ENCODE results near the gene MTA1. TPM values are rescaled to one million over a fixed set of nuclear protein-coding genes. Genes with fewer than 3 reads are reported as not detected.

The MTA1 gene
- total and polyA plus RNA-seq, 4 donors: 16.9 to 111 (median 78.4) TPM

DNA sequence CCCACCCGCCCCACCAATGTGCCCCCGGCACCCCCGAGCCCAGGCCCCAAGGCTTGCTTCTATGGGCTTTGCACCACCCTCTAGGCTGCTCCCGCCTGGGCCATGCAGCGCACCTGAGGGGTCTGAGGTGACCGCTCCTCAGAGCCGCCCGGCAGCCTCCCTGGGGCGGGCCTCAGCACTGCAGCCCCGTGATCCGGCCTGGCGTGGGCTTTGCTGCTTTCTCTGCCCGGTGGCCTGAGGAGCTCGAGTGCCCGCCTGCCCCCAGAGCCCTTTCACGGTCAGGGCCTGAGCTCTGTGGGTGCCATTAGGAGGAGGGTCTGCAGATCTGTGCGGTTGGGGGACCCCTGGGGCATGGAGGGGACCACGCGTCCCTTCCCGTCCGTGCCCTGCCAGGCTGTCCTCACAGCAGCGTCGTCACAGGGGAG, 6.2 kb downstream of the MTA1 start:
- Histone ChIP-seq H3K4me1 (ENCODE audit: control insufficient read depth in 1 of 2, insufficient read depth in 2 of 2, low read length in 2 of 2) (no peaks in the 10 kb centered on the region), H3K4me3 (ENCODE audit: low read length in 2 of 2) (no peak overlapping the region), H3K27me3 (ENCODE audit: control insufficient read depth in 1 of 2, insufficient read depth in 2 of 2, low read length in 1 of 2) (no peaks in the 10 kb centered on the region), H3K27ac (ENCODE audit: low read depth in 1 of 2, low read length in 2 of 2) (no peak overlapping the region), H3K36me3 (ENCODE audit: control insufficient read depth in 1 of 2, insufficient read depth in 2 of 2, low read length in 1 of 2) (no peaks in the 10 kb centered on the region), H3K9me3 (ENCODE audit: control insufficient read depth, low read length) (no peaks in the 10 kb centered on the region)
- intact Hi-C loops (cut with DNase I): no loop called here
- WGBS, 2 donors: 93 to 96% methylated on average over 18 to 23 of the region's 23 CpGs
- DNase-seq (no peak), ATAC-seq (ENCODE audit: low FRiP score) (no peak)

GRCh38 chr14:105426416-105427130, 6.9 kb downstream of the MTA1 start:
- ATAC-seq (ENCODE audit: low FRiP score) (no peak), DNase-seq (peak in 1 of 2 donors; percentile 75)
- Histone ChIP-seq H3K36me3 (ENCODE audit: control insufficient read depth in 1 of 2, insufficient read depth in 2 of 2, low read length in 1 of 2) (no peaks in the 10 kb centered on the region), H3K27me3 (ENCODE audit: control insufficient read depth in 1 of 2, insufficient read depth in 2 of 2, low read length in 1 of 2) (no peaks in the 10 kb centered on the region), H3K4me1 (ENCODE audit: control insufficient read depth in 1 of 2, insufficient read depth in 2 of 2, low read length in 2 of 2) (no peaks in the 10 kb centered on the region), H3K27ac (ENCODE audit: low read depth in 1 of 2, low read length in 2 of 2) (no peak overlapping the region), H3K4me3 (ENCODE audit: low read length in 2 of 2) (no peak overlapping the region), H3K9me3 (ENCODE audit: control insufficient read depth, low read length) (no peaks in the 10 kb centered on the region)
- WGBS, 2 donors: 96% methylated on average over 19 to 21 of the region's 21 CpGs
- intact Hi-C loops (cut with DNase I): no loop called here

- 96 to 97% methylated on average over 10 of the region's 10 CpGs for WGBS, 2 donors
- Histone ChIP-seq H3K4me1 (ENCODE audit: control insufficient read depth in 1 of 2, insufficient read depth in 2 of 2, low read length in 2 of 2) (no peaks in the 10 kb centered on the region), H3K27me3 (ENCODE audit: control insufficient read depth in 1 of 2, insufficient read depth in 2 of 2, low read length in 1 of 2) (no peaks in the 10 kb centered on the region), H3K9me3 (ENCODE audit: control insufficient read depth, low read length) (no peaks in the 10 kb centered on the region), H3K4me3 (ENCODE audit: low read length in 2 of 2) (no peak overlapping the region), H3K36me3 (ENCODE audit: control insufficient read depth in 1 of 2, insufficient read depth in 2 of 2, low read length in 1 of 2) (no peaks in the 10 kb centered on the region), H3K27ac (ENCODE audit: low read depth in 1 of 2, low read length in 2 of 2) (no peak overlapping the region)
- intact Hi-C loops (cut with DNase I): no loop called here
- no peak for ATAC-seq (ENCODE audit: low FRiP score)
- no peak for DNase-seq
Measured at GRCh38 chr14:105427412-105427811, 7.8 kb downstream of the MTA1 start.

- no peaks in the 10 kb centered on the region for H3K27me3 ChIP-seq (ENCODE audit: control insufficient read depth in 1 of 2, insufficient read depth in 2 of 2, low read length in 1 of 2)
- intact Hi-C loops (cut with DNase I): no loop called here
- no peak overlapping the region for H3K4me3 ChIP-seq (ENCODE audit: low read length in 2 of 2)
- DNase-seq (peak in 1 of 2 donors; percentile 59), ATAC-seq (ENCODE audit: low FRiP score) (no peak)
- no peaks in the 10 kb centered on the region for H3K9me3 ChIP-seq (ENCODE audit: control insufficient read depth, low read length)
- H3K4me1 ChIP-seq (ENCODE audit: control insufficient read depth in 1 of 2, insufficient read depth in 2 of 2, low read length in 2 of 2): no peaks in the 10 kb centered on the region
- no peak overlapping the region for H3K27ac ChIP-seq (ENCODE audit: low read depth in 1 of 2, low read length in 2 of 2)
- WGBS, 2 donors: 91 to 94% methylated on average over 9 of the region's 9 CpGs
- H3K36me3 ChIP-seq (ENCODE audit: control insufficient read depth in 1 of 2, insufficient read depth in 2 of 2, low read length in 1 of 2): no peaks in the 10 kb centered on the region
Measured at GRCh38 chr14:105427936-105428485, 8.4 kb downstream of the MTA1 start.

- H3K4me3 ChIP-seq (ENCODE audit: low read length in 2 of 2): no peak overlapping the region
- no peak overlapping the region for H3K27ac ChIP-seq (ENCODE audit: low read depth in 1 of 2, low read length in 2 of 2)
- DNase-seq (no peak), ATAC-seq (ENCODE audit: low FRiP score) (no peak)
- intact Hi-C loops (cut with DNase I): no loop called here
- no peaks in the 10 kb centered on the region for H3K27me3 ChIP-seq (ENCODE audit: control insufficient read depth in 1 of 2, insufficient read depth in 2 of 2, low read length in 1 of 2)
- no peaks in the 10 kb centered on the region for H3K36me3 ChIP-seq (ENCODE audit: control insufficient read depth in 1 of 2, insufficient read depth in 2 of 2, low read length in 1 of 2)
- no peaks in the 10 kb centered on the region for H3K4me1 ChIP-seq (ENCODE audit: control insufficient read depth in 1 of 2, insufficient read depth in 2 of 2, low read length in 2 of 2)
- 94 to 97% methylated on average over 6 of the region's 6 CpGs for WGBS, 2 donors
- no peaks in the 10 kb centered on the region for H3K9me3 ChIP-seq (ENCODE audit: control insufficient read depth, low read length)
Measured at GRCh38 chr14:105430042-105430441, 10.4 kb downstream of the MTA1 start.

DNA sequence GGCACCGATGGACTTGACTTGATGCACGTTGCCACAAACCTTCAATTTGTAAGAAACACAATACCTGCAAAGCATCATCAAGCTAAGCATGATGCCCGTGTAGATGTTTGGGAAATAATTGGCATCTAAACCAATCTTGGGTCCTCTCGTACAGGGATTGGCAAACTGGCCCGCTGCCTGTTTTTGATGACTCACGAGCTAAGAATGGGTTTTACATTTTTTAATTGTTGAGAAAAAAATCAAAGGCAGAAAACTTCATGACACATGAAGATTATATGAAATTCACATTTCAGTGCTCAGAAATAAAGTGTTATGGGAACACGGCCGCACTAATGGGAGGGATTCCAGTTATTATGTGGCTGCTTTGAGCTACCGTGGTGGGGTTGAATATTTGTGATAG, 10.9 kb downstream of the MTA1 start:
- Histone ChIP-seq H3K36me3 (ENCODE audit: control insufficient read depth in 1 of 2, insufficient read depth in 2 of 2, low read length in 1 of 2) (no peaks in the 10 kb centered on the region), H3K9me3 (ENCODE audit: control insufficient read depth, low read length) (no peaks in the 10 kb centered on the region), H3K4me3 (ENCODE audit: low read length in 2 of 2) (no peak overlapping the region), H3K27me3 (ENCODE audit: control insufficient read depth in 1 of 2, insufficient read depth in 2 of 2, low read length in 1 of 2) (no peaks in the 10 kb centered on the region), H3K27ac (ENCODE audit: low read depth in 1 of 2, low read length in 2 of 2) (peak overlapping the region in 1 of 2 donors; percentile 49), H3K4me1 (ENCODE audit: control insufficient read depth in 1 of 2, insufficient read depth in 2 of 2, low read length in 2 of 2) (no peaks in the 10 kb centered on the region)
- ATAC-seq (ENCODE audit: low FRiP score) (no peak), DNase-seq (no peak)
- 21 to 23% methylated on average over 9 of the region's 9 CpGs for WGBS, 2 donors
- intact Hi-C loops (cut with DNase I): no loop called here

DNA sequence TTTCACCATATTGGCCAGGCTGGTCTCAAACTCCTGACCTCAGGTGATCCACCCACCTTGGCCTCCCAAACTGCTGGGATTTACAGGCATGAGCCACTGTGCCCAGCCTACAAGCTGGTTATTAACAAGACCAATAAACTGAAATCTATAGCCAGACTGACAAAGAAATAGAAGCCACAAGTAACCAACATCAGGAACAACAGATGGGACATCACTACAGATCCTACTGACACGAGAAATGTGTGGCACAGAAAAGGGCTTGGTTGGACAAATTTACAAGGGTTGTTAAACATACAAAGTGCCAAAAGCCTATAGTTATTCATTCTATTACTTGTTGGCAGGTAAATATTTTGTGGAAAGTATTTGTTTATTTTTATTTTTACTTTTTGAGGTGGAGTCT, 11.6 kb downstream of the MTA1 start:
- H3K36me3 ChIP-seq (ENCODE audit: control insufficient read depth in 1 of 2, insufficient read depth in 2 of 2, low read length in 1 of 2): no peaks in the 10 kb centered on the region
- no peaks in the 10 kb centered on the region for H3K9me3 ChIP-seq (ENCODE audit: control insufficient read depth, low read length)
- H3K4me3 ChIP-seq (ENCODE audit: low read length in 2 of 2): no peak overlapping the region
- H3K4me1 ChIP-seq (ENCODE audit: control insufficient read depth in 1 of 2, insufficient read depth in 2 of 2, low read length in 2 of 2): no peaks in the 10 kb centered on the region
- 99 to 100% methylated on average over 1 of the region's 1 CpG for WGBS, 2 donors
- no peaks in the 10 kb centered on the region for H3K27me3 ChIP-seq (ENCODE audit: control insufficient read depth in 1 of 2, insufficient read depth in 2 of 2, low read length in 1 of 2)
- DNase-seq: no peak
- no peak overlapping the region for H3K27ac ChIP-seq (ENCODE audit: low read depth in 1 of 2, low read length in 2 of 2)
- ATAC-seq (ENCODE audit: low FRiP score): no peak
- intact Hi-C loops (cut with DNase I): no loop called here

GRCh38 chr14:105432657-105433056, 13.0 kb downstream of the MTA1 start:
- no peaks in the 10 kb centered on the region for H3K27me3 ChIP-seq (ENCODE audit: control insufficient read depth in 1 of 2, insufficient read depth in 2 of 2, low read length in 1 of 2)
- intact Hi-C loops (cut with DNase I): no loop called here
- WGBS, 2 donors: 88 to 89% methylated on average over 12 of the region's 12 CpGs
- no peaks in the 10 kb centered on the region for H3K4me1 ChIP-seq (ENCODE audit: control insufficient read depth in 1 of 2, insufficient read depth in 2 of 2, low read length in 2 of 2)
- no peak overlapping the region for H3K27ac ChIP-seq (ENCODE audit: low read depth in 1 of 2, low read length in 2 of 2)
- no peak for ATAC-seq (ENCODE audit: low FRiP score)
- H3K4me3 ChIP-seq (ENCODE audit: low read length in 2 of 2): no peak overlapping the region
- no peaks in the 10 kb centered on the region for H3K36me3 ChIP-seq (ENCODE audit: control insufficient read depth in 1 of 2, insufficient read depth in 2 of 2, low read length in 1 of 2)
- no peaks in the 10 kb centered on the region for H3K9me3 ChIP-seq (ENCODE audit: control insufficient read depth, low read length)
- DNase-seq: no peak

DNA sequence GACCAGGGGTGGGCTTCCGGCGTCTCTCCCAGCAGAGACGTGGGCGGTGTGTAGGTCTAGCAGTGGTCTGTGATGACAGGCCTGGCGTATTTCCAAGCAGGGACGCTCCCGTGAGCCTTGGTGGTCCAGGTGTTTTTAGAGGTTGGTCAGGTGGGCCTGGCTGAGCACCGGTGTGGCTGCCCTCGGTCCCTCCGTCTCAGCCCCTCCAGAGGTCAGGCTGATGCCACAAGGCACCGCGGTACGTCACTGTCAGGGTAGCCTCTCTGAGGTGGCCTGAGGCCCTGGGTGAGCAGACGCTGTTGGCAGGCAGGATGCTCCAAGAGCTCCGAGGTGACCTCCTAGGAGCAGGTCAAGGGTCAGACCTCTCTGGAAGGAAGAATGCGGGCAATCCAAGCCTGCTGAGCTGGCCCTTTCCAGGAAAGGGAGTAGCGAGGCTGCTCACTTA, 13.6 kb downstream of the MTA1 start:
- Histone ChIP-seq H3K36me3 (ENCODE audit: control insufficient read depth in 1 of 2, insufficient read depth in 2 of 2, low read length in 1 of 2) (no peaks in the 10 kb centered on the region), H3K27ac (ENCODE audit: low read depth in 1 of 2, low read length in 2 of 2) (no peak overlapping the region), H3K4me3 (ENCODE audit: low read length in 2 of 2) (no peak overlapping the region), H3K4me1 (ENCODE audit: control insufficient read depth in 1 of 2, insufficient read depth in 2 of 2, low read length in 2 of 2) (no peaks in the 10 kb centered on the region), H3K9me3 (ENCODE audit: control insufficient read depth, low read length) (no peaks in the 10 kb centered on the region), H3K27me3 (ENCODE audit: control insufficient read depth in 1 of 2, insufficient read depth in 2 of 2, low read length in 1 of 2) (no peaks in the 10 kb centered on the region)
- WGBS, 2 donors: 77 to 80% methylated on average over 17 of the region's 17 CpGs
- DNase-seq (no peak), ATAC-seq (ENCODE audit: low FRiP score) (peak; percentile 19)
- intact Hi-C loops (cut with DNase I): no loop called here

Data from aorta (tissue), 5 donors.